MCF 10A (cell line): ENCODE results near the gene ARHGEF12. TPM values are rescaled to one million over a fixed set of nuclear protein-coding genes. Genes with fewer than 3 reads are reported as not detected.

Experiments
- BruUV-seq: library from RNA; stranded (reverse); fragments of 400-500 nt; replicated peaks from 2 replicates; lab custom pipeline; 2021; lab: Mats Ljungman, UMichigan
- CTCF ChIA-PET: fragments of 300-600 bp; sonication (Branson Sonifier 250); formaldehyde crosslinking; extraction: SDS; loops from one replicate; lab custom pipeline; 2021; ENCODE audit warnings: antibody characterized with exemption, inconsistent platforms; lab: Yijun Ruan, JAX
- POLR2A ChIA-PET: fragments of 300-600, 350-650 bp; sonication (Branson Sonifier 250); formaldehyde crosslinking; extraction: SDS; loops from one replicate; lab custom pipeline; 2020; ENCODE audit warnings: antibody characterized with exemption, inconsistent platforms; lab: Yijun Ruan, JAX
- DNase-seq: peaks from one replicate; pipeline ENCODE4 v3.0.0-alpha.2; 2018; ENCODE audit not compliant: unreplicated experiment
- H3K27ac Mint-ChIP-seq: one replicate; pipeline ENCODE4 v1.8.0; 2022; ENCODE audit warnings: mild to moderate bottlenecking, low read depth, mixed read lengths; ENCODE audit not compliant: unreplicated experiment
- H3K27me3 Mint-ChIP-seq: one replicate; pipeline ENCODE4 v1.8.0; 2022; ENCODE audit warnings: mixed read lengths; ENCODE audit not compliant: insufficient read depth, unreplicated experiment
- H3K36me3 Mint-ChIP-seq: one replicate; pipeline ENCODE4 v1.8.0; 2022; ENCODE audit warnings: mild to moderate bottlenecking, moderate library complexity, mixed read lengths; ENCODE audit not compliant: insufficient read depth, unreplicated experiment
- H3K4me1 Mint-ChIP-seq: one replicate; pipeline ENCODE4 v1.8.0; 2022; ENCODE audit warnings: mixed read lengths; ENCODE audit not compliant: insufficient read depth, unreplicated experiment
- H3K4me3 Mint-ChIP-seq: one replicate; pipeline ENCODE4 v1.8.0; 2022; ENCODE audit warnings: mild to moderate bottlenecking, moderate library complexity, mixed read lengths; ENCODE audit not compliant: unreplicated experiment
- H3K9me3 Mint-ChIP-seq: one replicate; pipeline ENCODE4 v1.8.0; 2022; ENCODE audit warnings: mixed read lengths; ENCODE audit not compliant: unreplicated experiment
- intact Hi-C: fragments of 100-400 bp; cut with micrococcal nuclease; formaldehyde crosslinking; loops from 2 replicates; pipeline ENCODE4 v1.14.1; 2022
- total RNA-seq: library from RNA; stranded (reverse); gene quantifications from 2 replicates; pipeline ENCODE4 v1.2.3, GENCODE V29; 2022
- TF ChIP-seq, protein P1 (sequence below): fragments of 200-600 bp; IDR thresholded peaks from one replicate; pipeline ENCODE4 v1.8.0; 2022; ENCODE audit warnings: antibody characterized with exemption, mild to moderate bottlenecking; ENCODE audit not compliant: unreplicated experiment

The ARHGEF12 gene
- total RNA-seq, 1 experiment from 2014 or later: 61.2 TPM

DNA sequence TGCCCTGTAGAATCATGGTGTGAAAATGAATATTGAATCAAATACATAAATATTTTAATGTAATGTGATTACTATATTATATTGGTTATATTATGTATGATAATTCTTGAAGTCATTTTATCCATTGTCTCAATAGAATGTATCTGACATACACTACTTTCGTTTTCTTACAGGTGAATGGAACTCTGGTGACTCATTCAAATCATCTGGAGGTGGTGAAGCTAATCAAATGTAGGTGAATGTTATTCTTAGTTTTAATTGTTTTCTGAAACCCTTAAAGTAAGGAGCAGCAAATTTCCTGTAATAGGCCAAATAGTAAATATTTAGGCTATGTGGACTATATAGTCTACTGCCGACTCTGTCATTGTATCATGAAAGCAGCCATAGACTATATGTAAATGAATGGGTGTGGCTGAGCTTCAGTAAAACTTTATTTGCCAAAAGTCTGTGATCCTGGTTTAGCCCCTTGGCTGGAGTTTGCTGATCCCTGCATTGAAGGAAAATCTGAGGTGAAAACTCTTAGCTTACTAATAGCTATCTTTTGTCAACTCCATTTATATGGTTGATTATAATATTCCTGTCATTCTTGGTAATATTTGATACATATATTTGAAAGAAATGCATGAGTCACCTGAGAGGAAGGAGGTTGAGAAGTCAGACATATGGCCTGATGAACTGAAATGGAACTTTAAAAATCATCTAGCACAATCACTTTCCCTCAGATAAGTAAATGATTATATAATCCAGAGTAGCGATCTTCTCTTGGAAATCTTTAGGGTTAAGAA is 88.2 kb downstream of the ARHGEF12 start:
- H3K36me3 Mint-ChIP-seq: peaks cover 44% of the 10 kb centered on the region
- peaks cover 8% of the 10 kb centered on the region for H3K4me1 Mint-ChIP-seq
- intact Hi-C loops: no loop called here
- peak; percentile 35 for DNase-seq
- no peak overlapping the region for H3K27ac Mint-ChIP-seq
- H3K27me3 Mint-ChIP-seq: no peaks in the 10 kb centered on the region
- TF ChIP-seq, protein P1, sequence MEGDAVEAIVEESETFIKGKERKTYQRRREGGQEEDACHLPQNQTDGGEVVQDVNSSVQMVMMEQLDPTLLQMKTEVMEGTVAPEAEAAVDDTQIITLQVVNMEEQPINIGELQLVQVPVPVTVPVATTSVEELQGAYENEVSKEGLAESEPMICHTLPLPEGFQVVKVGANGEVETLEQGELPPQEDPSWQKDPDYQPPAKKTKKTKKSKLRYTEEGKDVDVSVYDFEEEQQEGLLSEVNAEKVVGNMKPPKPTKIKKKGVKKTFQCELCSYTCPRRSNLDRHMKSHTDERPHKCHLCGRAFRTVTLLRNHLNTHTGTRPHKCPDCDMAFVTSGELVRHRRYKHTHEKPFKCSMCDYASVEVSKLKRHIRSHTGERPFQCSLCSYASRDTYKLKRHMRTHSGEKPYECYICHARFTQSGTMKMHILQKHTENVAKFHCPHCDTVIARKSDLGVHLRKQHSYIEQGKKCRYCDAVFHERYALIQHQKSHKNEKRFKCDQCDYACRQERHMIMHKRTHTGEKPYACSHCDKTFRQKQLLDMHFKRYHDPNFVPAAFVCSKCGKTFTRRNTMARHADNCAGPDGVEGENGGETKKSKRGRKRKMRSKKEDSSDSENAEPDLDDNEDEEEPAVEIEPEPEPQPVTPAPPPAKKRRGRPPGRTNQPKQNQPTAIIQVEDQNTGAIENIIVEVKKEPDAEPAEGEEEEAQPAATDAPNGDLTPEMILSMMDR: no peak
- no peaks in the 10 kb centered on the region for H3K9me3 Mint-ChIP-seq
- no TSS peak for BruUV-seq
- peak overlapping the region; percentile 38 for H3K4me3 Mint-ChIP-seq
- CTCF ChIA-PET: interaction anchor here (0.6 to 1.3 kb wide), 5 partner anchors 13 to 689 kb away, joined by 3 to 4 read pairs (median 3); no protein-coding TSS in a partner anchor
- POLR2A ChIA-PET: interaction anchor here (0.6 to 2.9 kb wide), 12 partner anchors 8 to 1254 kb away, joined by 3 to 32 read pairs (median 4); partner anchors contain the start of gene ARHGEF12

DNA sequence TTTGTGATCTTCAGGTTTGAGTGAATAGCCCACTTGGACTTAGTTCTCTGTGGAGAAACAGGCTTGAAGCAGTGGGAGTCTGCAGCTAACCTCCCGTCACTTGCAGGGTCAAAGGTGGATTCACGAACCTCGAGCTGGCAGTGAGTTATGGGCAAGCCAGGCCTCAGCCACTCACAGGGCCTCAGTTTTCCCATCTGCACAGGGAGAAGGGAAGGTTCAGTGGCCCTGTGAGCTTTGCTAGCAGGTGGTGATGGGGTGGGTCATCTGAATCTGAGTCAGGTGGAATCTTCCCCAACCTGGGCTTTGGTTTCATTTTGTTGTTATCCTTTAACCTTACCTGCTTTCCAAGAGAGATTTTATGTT is 88.7 kb downstream of the ARHGEF12 start:
- Mint-ChIP-seq H3K27me3 (no peaks in the 10 kb centered on the region), H3K27ac (no peak overlapping the region), H3K4me1 (peaks cover 8% of the 10 kb centered on the region), H3K4me3 (no peak overlapping the region), H3K9me3 (no peaks in the 10 kb centered on the region), H3K36me3 (peaks cover 44% of the 10 kb centered on the region)
- ChIA-PET POLR2A (interaction anchor here (0.9 to 2.9 kb wide), 10 partner anchors 10 to 297 kb away, joined by 3 to 32 read pairs (median 4); partner anchors contain the start of gene ARHGEF12), CTCF (interaction anchor here (0.6 to 0.9 kb wide), 2 partner anchors 126 to 688 kb away, joined by 3 read pairs; no protein-coding TSS in a partner anchor)
- TF ChIP-seq, protein P1: no peak
- no peak for DNase-seq
- BruUV-seq: no TSS peak
- intact Hi-C loops: no loop called here

- ChIA-PET POLR2A (interaction anchor here (0.5 to 2.9 kb wide), 7 partner anchors 11 to 89 kb away, joined by 3 to 32 read pairs (median 4); partner anchors contain the start of gene ARHGEF12), CTCF (interaction anchor here (0.6 kb wide), 1 partner anchor 687 kb away, joined by 3 read pairs; no protein-coding TSS in a partner anchor)
- BruUV-seq: no TSS peak
- intact Hi-C loops: no loop called here
- Mint-ChIP-seq H3K27ac (no peak overlapping the region), H3K4me1 (peaks cover 8% of the 10 kb centered on the region), H3K36me3 (peaks cover 44% of the 10 kb centered on the region), H3K4me3 (no peak overlapping the region), H3K27me3 (no peaks in the 10 kb centered on the region), H3K9me3 (no peaks in the 10 kb centered on the region)
- TF ChIP-seq, protein P1: no peak
- no peak for DNase-seq
These were observed 89.3 kb downstream of the ARHGEF12 start for GRCh38 chr11:120425527-120425926.

DNA sequence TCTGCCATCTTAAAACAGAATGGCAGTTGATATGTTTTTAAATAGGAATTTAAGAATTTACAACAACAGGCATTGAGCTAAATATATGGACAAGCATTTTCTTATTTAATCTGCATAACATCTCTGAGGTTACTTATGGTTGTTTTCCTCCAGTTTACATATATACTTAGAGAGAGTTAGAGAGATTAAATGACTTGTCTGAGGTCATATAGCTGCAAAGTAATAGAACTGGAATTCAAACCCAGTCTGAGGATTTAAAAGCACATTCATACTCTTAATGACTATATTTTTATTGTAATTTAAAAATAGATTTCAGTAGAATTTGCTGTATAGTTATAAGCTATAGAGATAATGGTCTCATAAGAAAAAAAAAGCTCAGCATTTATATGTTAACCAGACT is 93.9 kb downstream of the ARHGEF12 start:
- ChIA-PET POLR2A (interaction anchor here (0.6 to 7.2 kb wide), 6 partner anchors 10 to 94 kb away, joined by 3 to 93 read pairs (median 8); partner anchors contain the start of gene ARHGEF12), CTCF (interaction anchor here (1.0 to 1.4 kb wide), 3 partner anchors 14 to 200 kb away, joined by 3 to 5 read pairs (median 4); partner anchors contain the start of gene ARHGEF12)
- peaks cover 46% of the 10 kb centered on the region for H3K36me3 Mint-ChIP-seq
- no peaks in the 10 kb centered on the region for H3K9me3 Mint-ChIP-seq
- BruUV-seq: no TSS peak
- H3K4me3 Mint-ChIP-seq: no peak overlapping the region
- DNase-seq: no peak
- intact Hi-C loops: no loop called here
- H3K4me1 Mint-ChIP-seq: peaks cover 18% of the 10 kb centered on the region
- TF ChIP-seq, protein P1: no peak
- H3K27me3 Mint-ChIP-seq: no peaks in the 10 kb centered on the region
- H3K27ac Mint-ChIP-seq: no peak overlapping the region
